CD4-positive, alpha-beta T cell (primary cell): ENCODE results near the gene AKNAD1. TPM values are rescaled to one million over a fixed set of nuclear protein-coding genes. Genes with fewer than 3 reads are reported as not detected.
A peak's percentile ranks its signal among the peaks of the same experiment; 100 is the strongest.

Experiments used
- ATAC-seq: fragments of 200-7000 bp; cut with Tn5 transposase; one replicate; pipeline ENCODE4 v1.10.0; 2022; ENCODE audit warnings: mild to moderate bottlenecking; ENCODE audit not compliant: poor library complexity
- CTCF ChIA-PET: fragments of 350-600 bp; sonication (Branson Sonifier 250); formaldehyde crosslinking; loops from one replicate; lab custom pipeline; 2021; ENCODE audit warnings: antibody characterized with exemption, inconsistent platforms; lab: Charles Lee
- POLR2A ChIA-PET: fragments of 350-600 bp; sonication (Branson Sonifier 250); formaldehyde crosslinking; loops from one replicate; lab custom pipeline; 2021; ENCODE audit warnings: antibody characterized with exemption, inconsistent platforms; lab: Charles Lee
- DNase-seq, 14 experiments: peaks; one replicate each; pipeline ENCODE4 v3.0.0-alpha.2; 2013 to 2020; ENCODE audit warnings: mixed read lengths in 2 of 14
- H3K27ac ChIP-seq, 2 donors: one replicate each; pipeline versions ENCODE4 v1.5.1 to v1.7.0; 2013; ENCODE audit warnings: low read length in 2 of 2, low read depth in 1 of 2, mild to moderate bottlenecking in 1 of 2
- H3K27me3 ChIP-seq, 2 experiments: 1 replicate in 1 of 2; 2 replicates in 1 of 2; pipeline versions ENCODE4 v1.6.1 to v1.7.0; 2013; ENCODE audit warnings: low read length in 2 of 2, control low read depth in 1 of 2, mild to moderate bottlenecking in 1 of 2, moderate library complexity in 1 of 2; ENCODE audit not compliant: insufficient read depth in 2 of 2, control insufficient read depth in 1 of 2
- H3K36me3 ChIP-seq: one replicate; pipeline ENCODE4 v1.6.1; 2013; ENCODE audit warnings: low read length, control low read depth; ENCODE audit not compliant: insufficient read depth
- H3K4me1 ChIP-seq: one replicate; pipeline ENCODE4 v1.6.1; 2013; ENCODE audit warnings: low read length, control low read depth; ENCODE audit not compliant: insufficient read depth
- H3K4me3 ChIP-seq: one replicate; pipeline ENCODE4 v1.5.1; 2013; ENCODE audit warnings: mild to moderate bottlenecking, low read length, moderate library complexity
- H3K9me3 ChIP-seq, 2 experiments: 1 replicate in 1 of 2; 2 replicates in 1 of 2; pipeline versions ENCODE4 v1.6.1 to v1.7.0; 2013; ENCODE audit warnings: low read length in 2 of 2, mild to moderate bottlenecking in 2 of 2, control low read depth in 1 of 2, moderate library complexity in 1 of 2; ENCODE audit not compliant: control insufficient read depth in 1 of 2, insufficient read depth in 1 of 2
- H3K27ac Mint-ChIP-seq: one replicate; pipeline ENCODE4 v1.8.0; 2020; ENCODE audit warnings: mixed read lengths
- H3K27me3 Mint-ChIP-seq: one replicate; pipeline ENCODE4 v1.8.0; 2021; ENCODE audit warnings: mixed read lengths
- H3K36me3 Mint-ChIP-seq: one replicate; pipeline ENCODE4 v1.8.0; 2021; ENCODE audit warnings: low read depth, mixed read lengths
- H3K4me1 Mint-ChIP-seq: one replicate; pipeline ENCODE4 v1.8.0; 2021; ENCODE audit warnings: low read depth, mixed read lengths
- H3K4me3 Mint-ChIP-seq: one replicate; pipeline ENCODE4 v1.8.0; 2020; ENCODE audit warnings: mild to moderate bottlenecking, mixed read lengths
- H3K9me3 Mint-ChIP-seq: one replicate; pipeline ENCODE4 v1.8.0; 2020; ENCODE audit warnings: mixed read lengths
- CTCF ChIP-seq: fragments of 200-600 bp; IDR thresholded peaks from one replicate; pipeline ENCODE4 v1.8.0; 2022; ENCODE audit warnings: antibody characterized with exemption, mild to moderate bottlenecking
- intact Hi-C, 2 experiments: fragments of 100-400 bp; cut with DNase I in 1 of 2; cut with micrococcal nuclease in 1 of 2; formaldehyde crosslinking; loops; one replicate each; pipeline versions ENCODE4 v1.15.1 to v1.9.0; 2023 to 2025; cut with DNase I, micrococcal nuclease
- total RNA-seq, 174 experiments: library from RNA in 2 of 174; stranded (reverse) in 2 of 174; gene quantifications; one replicate each; pipeline ENCODE4 v1.2.3 and lab custom pipeline; 2021 to 2026

AKNAD1 gene
- total RNA-seq, 2 experiments from 2014 or later = not detected

- Histone ChIP-seq H3K27ac (no peak overlapping the region), H3K4me3 (peak overlapping the region; percentile 75), H3K27me3 (peaks cover 0 to 6% of the 10 kb centered on the region in 2 experiments), H3K36me3 (no peaks in the 10 kb centered on the region), H3K9me3 (no peaks in the 10 kb centered on the region), H3K4me1 (peaks cover 16% of the 10 kb centered on the region)
- H3K36me3 Mint-ChIP-seq = no peaks in the 10 kb centered on the region
- DNase-seq = peak in 1 of 14 experiments; percentile 6
- H3K4me3 Mint-ChIP-seq = peak overlapping the region; percentile 95
- TF ChIP-seq CTCF = no peak
- H3K27ac Mint-ChIP-seq = peak overlapping the region; percentile 1
- POLR2A ChIA-PET = interaction anchor here (1.3 kb wide), 2 partner anchors 8 to 185 kb away, joined by 3 to 9 read pairs; partner anchors contain the start of gene PRPF38B
- no peaks in the 10 kb centered on the region for H3K9me3 Mint-ChIP-seq
- ATAC-seq = no peak
- no peaks in the 10 kb centered on the region for H3K27me3 Mint-ChIP-seq
- intact Hi-C loops = loop anchor here in 1 of 2 experiments (5.0 to 10.0 kb wide), 3 partner anchors 185 to 327 kb away; partner anchors contain the start of gene PRPF38B
- peaks cover 10% of the 10 kb centered on the region for H3K4me1 Mint-ChIP-seq
- CTCF ChIA-PET = no interaction called here
Measured at GRCh38 chr1:108877348-108878159, 20.7 kb upstream of the AKNAD1 start.

GRCh38 chr1:108871050-108871724 lies 14.3 kb upstream of the AKNAD1 start:
- Histone ChIP-seq H3K4me3 (no peak overlapping the region), H3K27me3 (peaks cover 0 to 5% of the 10 kb centered on the region in 2 experiments), H3K9me3 (no peaks in the 10 kb centered on the region), H3K36me3 (no peaks in the 10 kb centered on the region), H3K4me1 (peaks cover 3% of the 10 kb centered on the region), H3K27ac (no peak overlapping the region)
- TF ChIP-seq CTCF = no peak
- H3K27ac Mint-ChIP-seq = no peak overlapping the region
- H3K4me1 Mint-ChIP-seq = no peaks in the 10 kb centered on the region
- no peaks in the 10 kb centered on the region for H3K9me3 Mint-ChIP-seq
- peaks cover 13% of the 10 kb centered on the region for H3K27me3 Mint-ChIP-seq
- ChIA-PET CTCF (no interaction called here), POLR2A (no interaction called here)
- no peak overlapping the region for H3K4me3 Mint-ChIP-seq
- intact Hi-C loops = loop anchor here in 1 of 2 experiments (10.0 kb wide), 2 partner anchors 316 to 334 kb away; no protein-coding TSS in a partner anchor
- DNase-seq (no peak), ATAC-seq (no peak)
- no peaks in the 10 kb centered on the region for H3K36me3 Mint-ChIP-seq

GRCh38 chr1:108865316-108865910 lies 8.5 kb upstream of the AKNAD1 start:
- intact Hi-C loops = no loop called here
- Histone ChIP-seq H3K36me3 (no peaks in the 10 kb centered on the region), H3K27me3 (peaks cover 5% of the 10 kb centered on the region in 2 experiments), H3K9me3 (no peaks in the 10 kb centered on the region), H3K4me1 (no peaks in the 10 kb centered on the region), H3K4me3 (no peak overlapping the region), H3K27ac (no peak overlapping the region)
- Mint-ChIP-seq H3K9me3 (no peaks in the 10 kb centered on the region), H3K27ac (no peak overlapping the region), H3K4me1 (no peaks in the 10 kb centered on the region), H3K4me3 (no peak overlapping the region), H3K36me3 (no peaks in the 10 kb centered on the region), H3K27me3 (peaks cover 13% of the 10 kb centered on the region)
- no peak for ATAC-seq
- DNase-seq = no peak
- ChIA-PET CTCF (no interaction called here), POLR2A (no interaction called here)
- TF ChIP-seq CTCF = no peak
